HG03342 (cell line): Measurements from ENCODE around the gene ZNF628.

ENCODE experiments used
- ATAC-seq: cut with Tn5 transposase; IDR thresholded peaks from one replicate; pipeline ENCODE4 v1.9.1; 2021; ENCODE audit warnings: mild to moderate bottlenecking, moderate library complexity; ENCODE audit not compliant: unreplicated experiment

Gene ZNF628

GRCh38 chr19:55527197-55528029, 51.0 kb downstream of the ZNF628 start:
- no peak for ATAC-seq

GRCh38 chr19:55528030-55528803, 51.8 kb downstream of the ZNF628 start:
- no peak for ATAC-seq

- no peak for ATAC-seq
Measured at GRCh38 chr19:55529636-55530234, 53.3 kb downstream of the ZNF628 start.

GRCh38 chr19:55530996-55531395, 54.6 kb downstream of the ZNF628 start:
- no peak for ATAC-seq
